ENCODE data around the gene ISM1.

Gene ISM1

GRCh38 chr20:13256606-13257005, 35.5 kb downstream of the ISM1 start:
- no peak for DNase-seq (ENCODE audit: low read depth in 2 of 2)

GRCh38 chr20:13259921-13260320, 38.8 kb downstream of the ISM1 start:
- no peak for DNase-seq (ENCODE audit: low read depth in 2 of 2)

GRCh38 chr20:13260650-13261279, 39.7 kb downstream of the ISM1 start:
- no peak for DNase-seq (ENCODE audit: low read depth in 2 of 2)

- DNase-seq (ENCODE audit: low read depth in 2 of 2), result peak; percentile 49 to 58
These were observed 40.6 kb downstream of the ISM1 start for GRCh38 chr20:13261460-13262301.

- no peak for DNase-seq (ENCODE audit: low read depth in 2 of 2)
These were observed 41.2 kb downstream of the ISM1 start for GRCh38 chr20:13262302-13262650.

GRCh38 chr20:13262671-13263360, 41.7 kb downstream of the ISM1 start:
- no peak for DNase-seq (ENCODE audit: low read depth in 2 of 2)

- no peak for DNase-seq (ENCODE audit: low read depth in 2 of 2)
These were observed 42.4 kb downstream of the ISM1 start for GRCh38 chr20:13263451-13263850.

GRCh38 chr20:13264907-13265306, 43.8 kb downstream of the ISM1 start:
- DNase-seq (ENCODE audit: low read depth in 2 of 2), result no peak

GRCh38 chr20:13265941-13266340, 44.9 kb downstream of the ISM1 start:
- no peak for DNase-seq (ENCODE audit: low read depth in 2 of 2)

GRCh38 chr20:13267231-13267630, 46.2 kb downstream of the ISM1 start:
- DNase-seq (ENCODE audit: low read depth in 2 of 2), result no peak

- DNase-seq (ENCODE audit: low read depth in 2 of 2), result no peak
These were observed 47.9 kb downstream of the ISM1 start for GRCh38 chr20:13268953-13269352.

- DNase-seq (ENCODE audit: low read depth in 2 of 2), result no peak
These were observed 49.1 kb downstream of the ISM1 start for GRCh38 chr20:13270211-13270610.

- no peak for DNase-seq (ENCODE audit: low read depth in 2 of 2)
These were observed 50.0 kb downstream of the ISM1 start for GRCh38 chr20:13271098-13271497.

- DNase-seq (ENCODE audit: low read depth in 2 of 2), result no peak
These were observed 51.2 kb downstream of the ISM1 start for GRCh38 chr20:13271977-13272975.

- no peak for DNase-seq (ENCODE audit: low read depth in 2 of 2)
These were observed 53.3 kb downstream of the ISM1 start for GRCh38 chr20:13274275-13274861.

GRCh38 chr20:13276945-13277541, 56.0 kb downstream of the ISM1 start:
- DNase-seq (ENCODE audit: low read depth in 2 of 2), result no peak

- DNase-seq (ENCODE audit: low read depth in 2 of 2), result no peak
These were observed 56.7 kb downstream of the ISM1 start for GRCh38 chr20:13277663-13278295.

- DNase-seq (ENCODE audit: low read depth in 2 of 2), result no peak
These were observed 57.9 kb downstream of the ISM1 start for GRCh38 chr20:13278812-13279570.

GRCh38 chr20:13280609-13281324, 59.7 kb downstream of the ISM1 start:
- no peak for DNase-seq (ENCODE audit: low read depth in 2 of 2)
